ENCODE measurements around the gene GCK. TPM values are rescaled to one million over a fixed set of nuclear protein-coding genes. Genes with fewer than 3 reads are reported as not detected.

The GCK gene
- total and polyA plus RNA-seq, 2 experiments from 2014 or later = 1.7 to 2.5 TPM

DNA sequence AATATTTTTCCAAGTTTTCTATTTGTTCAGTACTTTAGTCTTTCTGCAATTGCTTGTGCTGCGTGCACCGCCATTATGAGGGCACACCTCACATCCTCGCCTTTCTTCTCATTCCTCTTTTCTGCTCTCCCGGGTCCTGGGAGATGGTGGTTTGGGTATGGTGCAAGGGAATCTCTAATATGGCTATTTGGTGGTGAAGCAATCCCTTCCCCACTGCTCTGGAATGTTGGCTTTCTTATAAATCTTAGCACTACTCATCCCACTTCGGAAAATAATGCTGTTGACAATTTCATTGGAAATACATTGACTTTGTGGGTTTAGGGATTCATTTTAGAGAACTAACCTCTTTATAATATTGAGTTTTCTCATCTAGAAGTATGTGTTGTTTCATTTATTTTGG lies 1.9 kb upstream of the GCK start:
- Histone ChIP-seq H3K27ac (no peak overlapping the region), H3K27me3 (no peaks in the 10 kb centered on the region), H3K4me3 (no peak overlapping the region), H4K20me1 (ENCODE audit: insufficient read depth, poor library complexity, severe bottlenecking) (no peaks in the 10 kb centered on the region), H3K36me3 (replicated peaks; ENCODE audit: insufficient read depth, low read depth) (no peaks in the 10 kb centered on the region), H3K79me2 (no peaks in the 10 kb centered on the region), H3K9me3 (ENCODE audit: low read depth) (no peaks in the 10 kb centered on the region), H2AFZ (no peak overlapping the region), H3K4me1 (ENCODE audit: insufficient read depth) (no peaks in the 10 kb centered on the region), H3K9me2 (replicated peaks; ENCODE audit: insufficient read depth) (no peaks in the 10 kb centered on the region), H3K4me2 (no peak overlapping the region)
- WGBS (ENCODE audit: low lambda C conversion rate, missing lambda C conversion rate) = 98% methylated on average over 5 of the region's 5 CpGs
- TF ChIP-seq, protein P1, sequence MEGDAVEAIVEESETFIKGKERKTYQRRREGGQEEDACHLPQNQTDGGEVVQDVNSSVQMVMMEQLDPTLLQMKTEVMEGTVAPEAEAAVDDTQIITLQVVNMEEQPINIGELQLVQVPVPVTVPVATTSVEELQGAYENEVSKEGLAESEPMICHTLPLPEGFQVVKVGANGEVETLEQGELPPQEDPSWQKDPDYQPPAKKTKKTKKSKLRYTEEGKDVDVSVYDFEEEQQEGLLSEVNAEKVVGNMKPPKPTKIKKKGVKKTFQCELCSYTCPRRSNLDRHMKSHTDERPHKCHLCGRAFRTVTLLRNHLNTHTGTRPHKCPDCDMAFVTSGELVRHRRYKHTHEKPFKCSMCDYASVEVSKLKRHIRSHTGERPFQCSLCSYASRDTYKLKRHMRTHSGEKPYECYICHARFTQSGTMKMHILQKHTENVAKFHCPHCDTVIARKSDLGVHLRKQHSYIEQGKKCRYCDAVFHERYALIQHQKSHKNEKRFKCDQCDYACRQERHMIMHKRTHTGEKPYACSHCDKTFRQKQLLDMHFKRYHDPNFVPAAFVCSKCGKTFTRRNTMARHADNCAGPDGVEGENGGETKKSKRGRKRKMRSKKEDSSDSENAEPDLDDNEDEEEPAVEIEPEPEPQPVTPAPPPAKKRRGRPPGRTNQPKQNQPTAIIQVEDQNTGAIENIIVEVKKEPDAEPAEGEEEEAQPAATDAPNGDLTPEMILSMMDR (IDR thresholded peaks at IDR 0.05; ENCODE audit: poor library complexity) = no peak
- TF ChIP-seq EZH2 (IDR thresholded peaks at IDR 0.05; ENCODE audit: borderline replicate concordance) = no peak
- TF ChIP-seq EZH2phosphoT487 (IDR thresholded peaks at IDR 0.05; ENCODE audit: low read depth, severe bottlenecking, unreplicated experiment) = no peak
- DNase-seq (ENCODE audit: low spot score) = no peak

DNA sequence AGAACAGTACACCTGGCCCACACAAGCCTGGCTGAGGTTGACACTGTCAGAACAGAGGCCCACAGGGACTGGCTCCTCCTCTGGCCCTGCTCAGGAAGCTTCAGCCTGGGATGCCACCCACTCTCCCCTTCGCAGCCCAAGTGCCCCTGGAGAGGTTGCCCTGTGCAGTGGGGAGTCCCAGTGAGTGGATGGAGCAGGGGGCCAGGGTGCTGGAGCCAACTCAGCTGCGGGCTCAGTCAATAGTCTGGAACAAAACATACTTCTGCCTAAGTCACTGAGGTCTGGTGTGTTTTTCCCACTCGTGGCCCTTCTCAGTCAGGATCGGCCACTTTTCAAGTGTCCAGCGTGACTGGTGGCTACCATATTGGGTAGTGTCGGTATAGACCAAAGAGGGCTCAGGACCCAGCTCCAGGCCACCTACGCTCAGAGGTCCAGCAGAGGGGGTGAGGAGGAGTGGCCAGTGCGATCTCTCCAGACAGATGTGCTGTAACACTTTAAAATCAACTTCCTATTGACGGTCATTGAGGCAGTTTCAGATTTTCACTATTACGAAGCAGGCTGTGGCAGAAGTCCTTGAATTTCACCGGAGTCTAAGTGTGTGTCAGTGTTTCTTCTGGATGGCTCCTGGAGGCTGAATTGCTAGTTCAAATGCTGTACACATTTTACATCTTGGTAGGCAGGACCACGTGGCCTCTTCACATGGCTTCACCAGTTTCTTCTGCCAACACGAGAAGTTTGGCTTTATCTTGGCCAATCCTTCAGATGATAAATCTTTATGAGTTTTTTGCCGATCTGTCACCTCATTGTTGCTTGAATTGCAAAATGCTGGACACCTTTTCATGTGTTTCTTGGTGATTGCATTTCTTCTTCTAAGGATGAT lies 994 bp upstream of the GCK start:
- no peak overlapping the region for H2AFZ ChIP-seq
- H3K4me1 ChIP-seq (ENCODE audit: insufficient read depth) = peaks cover 2% of the 10 kb centered on the region
- no peaks in the 10 kb centered on the region for H3K9me3 ChIP-seq (ENCODE audit: low read depth)
- no peak overlapping the region for H3K4me3 ChIP-seq
- no peaks in the 10 kb centered on the region for H3K27me3 ChIP-seq
- no peaks in the 10 kb centered on the region for H4K20me1 ChIP-seq (ENCODE audit: insufficient read depth, poor library complexity, severe bottlenecking)
- H3K27ac ChIP-seq = no peak overlapping the region
- H3K79me2 ChIP-seq = no peaks in the 10 kb centered on the region
- H3K36me3 ChIP-seq (replicated peaks; ENCODE audit: insufficient read depth, low read depth) = no peaks in the 10 kb centered on the region
- 88% methylated on average over 14 of the region's 14 CpGs for WGBS (ENCODE audit: low lambda C conversion rate, missing lambda C conversion rate)
- H3K4me2 ChIP-seq = no peak overlapping the region
- DNase-seq (ENCODE audit: low spot score) = no peak
- no peaks in the 10 kb centered on the region for H3K9me2 ChIP-seq (replicated peaks; ENCODE audit: insufficient read depth)
- TF ChIP-seq, protein P1 (IDR thresholded peaks at IDR 0.05; ENCODE audit: poor library complexity) = no peak
- no peak for TF ChIP-seq EZH2 (IDR thresholded peaks at IDR 0.05; ENCODE audit: borderline replicate concordance)
- TF ChIP-seq EZH2phosphoT487 (IDR thresholded peaks at IDR 0.05; ENCODE audit: low read depth, severe bottlenecking, unreplicated experiment) = no peak

DNA sequence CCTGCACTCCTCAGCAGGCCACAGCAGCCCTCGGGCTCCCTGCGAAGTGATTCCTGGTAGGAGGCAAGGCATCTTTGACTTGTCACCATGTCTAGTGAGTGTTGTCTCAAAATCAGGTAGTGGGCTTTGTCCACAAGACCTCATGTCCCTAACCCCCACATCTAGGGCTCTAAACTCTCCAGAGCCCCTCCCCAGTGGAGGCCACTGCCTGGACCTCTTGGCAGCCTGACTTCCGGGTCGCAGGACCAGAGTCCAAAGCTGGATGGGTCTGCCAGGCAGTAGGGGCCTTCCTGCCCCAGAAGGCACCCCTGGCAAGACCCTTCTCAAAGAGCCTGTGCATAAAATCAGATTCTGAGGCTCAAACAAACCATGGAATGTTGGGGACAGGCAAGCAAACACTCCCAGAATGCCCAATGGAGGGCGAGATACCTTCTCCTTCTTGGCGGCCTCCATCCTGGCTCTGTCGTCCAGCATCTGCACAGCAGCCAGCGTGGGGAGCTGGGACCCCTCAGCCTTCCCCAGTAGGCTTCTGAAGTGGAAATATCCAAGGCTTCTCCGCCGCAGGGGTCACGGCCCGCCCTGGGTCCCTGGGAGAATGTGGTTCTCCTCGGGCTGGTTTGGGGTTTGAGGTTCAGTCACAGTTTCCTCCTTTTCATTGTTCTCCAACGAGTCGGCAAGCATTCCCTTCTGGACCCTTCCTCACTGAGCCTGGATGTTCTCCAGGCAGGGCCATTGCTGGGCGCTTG lies 586 bp downstream of the GCK start:
- no peak for DNase-seq (ENCODE audit: low spot score)
- no peak for TF ChIP-seq EZH2 (IDR thresholded peaks at IDR 0.05; ENCODE audit: borderline replicate concordance)
- no peak for TF ChIP-seq EZH2phosphoT487 (IDR thresholded peaks at IDR 0.05; ENCODE audit: low read depth, severe bottlenecking, unreplicated experiment)
- TF ChIP-seq, protein P1 (IDR thresholded peaks at IDR 0.05; ENCODE audit: poor library complexity) = no peak
- Histone ChIP-seq H3K4me2 (no peak overlapping the region), H2AFZ (no peak overlapping the region), H3K4me3 (no peak overlapping the region), H3K9me3 (ENCODE audit: low read depth) (no peaks in the 10 kb centered on the region), H3K79me2 (no peaks in the 10 kb centered on the region), H3K4me1 (ENCODE audit: insufficient read depth) (peaks cover 8% of the 10 kb centered on the region), H4K20me1 (ENCODE audit: insufficient read depth, poor library complexity, severe bottlenecking) (no peaks in the 10 kb centered on the region), H3K36me3 (replicated peaks; ENCODE audit: insufficient read depth, low read depth) (no peaks in the 10 kb centered on the region), H3K9me2 (replicated peaks; ENCODE audit: insufficient read depth) (no peaks in the 10 kb centered on the region), H3K27ac (no peak overlapping the region), H3K27me3 (no peaks in the 10 kb centered on the region)
- 86% methylated on average over 16 of the region's 16 CpGs for WGBS (ENCODE audit: low lambda C conversion rate, missing lambda C conversion rate)
